ENCODE results near the gene CIP2A.

The CIP2A gene

DNA sequence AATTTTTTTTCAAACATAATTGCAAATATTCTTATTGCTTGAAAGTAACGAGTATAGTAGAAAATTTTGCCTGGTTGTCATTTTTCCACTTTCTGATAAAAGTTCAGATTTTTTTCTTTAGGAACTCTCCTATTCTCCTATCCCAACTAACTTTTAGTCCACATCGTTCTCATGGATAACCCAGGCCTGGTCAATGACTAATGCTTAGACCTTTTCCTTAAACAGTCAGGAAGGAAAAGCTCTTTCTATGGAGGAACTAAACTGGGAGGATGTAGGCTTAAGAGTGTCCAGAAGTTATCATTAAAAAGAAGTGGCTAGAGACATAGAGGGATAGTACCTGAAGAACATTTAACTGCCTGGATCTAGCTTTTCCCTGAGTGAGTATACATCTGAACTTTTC is 26.7 kb downstream of the CIP2A start:
- DNase-seq (ENCODE audit: low read depth): no peak

DNA sequence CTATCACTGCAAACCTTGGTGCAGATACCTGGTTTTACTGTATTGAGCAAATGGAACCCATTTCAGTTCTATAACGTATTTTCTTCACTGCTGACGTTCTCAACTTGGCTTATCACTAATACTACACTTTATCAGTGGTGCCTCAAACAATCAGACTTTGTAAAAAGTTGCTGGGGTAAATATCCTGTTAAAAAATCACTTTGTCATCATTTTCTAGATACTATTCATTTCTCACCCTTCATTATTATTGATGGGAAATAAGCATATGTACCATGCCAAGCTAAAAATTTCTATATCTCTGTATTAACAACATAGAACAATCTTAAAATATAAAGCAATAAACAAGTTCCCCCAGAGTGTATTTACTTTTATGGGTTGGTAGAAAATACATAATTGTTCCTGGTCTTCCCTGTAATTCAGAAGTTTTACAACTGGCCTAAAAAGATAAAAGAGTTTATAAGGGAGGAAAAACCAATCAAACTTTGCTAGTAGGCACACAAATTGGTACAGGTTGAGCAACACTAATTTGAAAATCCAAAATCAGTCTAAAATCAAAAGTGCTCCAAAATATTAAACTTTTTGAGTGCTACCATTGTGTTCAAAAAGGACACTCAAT is 33.2 kb downstream of the CIP2A start:
- no peak for DNase-seq (ENCODE audit: low read depth)

DNA sequence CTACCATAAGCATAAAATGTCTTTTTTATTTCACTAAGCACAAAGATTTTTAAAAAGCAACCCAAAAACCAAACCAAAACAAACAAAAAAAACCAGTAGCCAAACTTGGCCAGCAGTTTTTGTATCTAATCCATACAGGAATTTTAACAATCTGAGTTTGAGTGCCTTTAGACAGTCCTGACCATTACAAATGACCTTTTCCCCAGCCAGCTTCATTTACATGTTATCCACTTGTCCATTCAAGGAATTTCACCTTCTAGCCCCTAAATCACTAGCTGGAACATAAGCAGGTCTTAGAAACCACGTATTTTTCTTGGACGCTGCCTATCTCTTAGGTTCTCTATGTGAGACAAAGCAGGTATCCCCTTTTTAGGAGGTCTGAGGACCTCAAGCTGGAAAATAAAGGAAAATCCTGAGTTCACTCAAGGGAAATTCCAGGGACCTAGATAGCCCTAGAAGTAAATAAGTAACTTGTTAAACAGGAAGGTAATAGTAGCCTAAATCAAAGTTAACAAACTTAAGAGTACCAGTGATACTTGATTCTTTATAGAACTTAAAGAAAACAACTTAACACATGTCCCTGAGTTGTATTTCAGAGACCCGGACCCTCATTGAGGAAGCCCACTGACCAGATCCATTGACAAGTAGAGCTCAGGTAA is 34.2 kb downstream of the CIP2A start:
- DNase-seq (ENCODE audit: low read depth): no peak

DNA sequence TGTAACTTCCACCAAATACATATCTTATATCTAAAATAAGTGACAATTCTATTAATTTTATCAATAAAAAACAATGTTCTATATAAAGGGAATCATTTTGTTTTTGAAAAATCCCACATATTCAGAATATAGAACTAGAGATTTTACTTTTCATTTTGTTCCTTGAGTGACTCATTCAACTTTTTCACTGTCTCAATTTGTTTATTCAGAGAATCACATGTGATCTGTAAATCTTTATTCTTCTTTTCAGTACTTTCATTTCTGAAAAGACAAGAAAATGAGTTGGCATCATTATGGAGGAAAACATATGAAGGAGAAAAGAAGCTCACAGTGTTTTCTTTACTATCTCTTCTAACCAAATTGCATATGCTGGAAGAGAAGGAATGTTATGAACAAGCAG is 35.0 kb downstream of the CIP2A start:
- no peak for DNase-seq (ENCODE audit: low read depth)

DNA sequence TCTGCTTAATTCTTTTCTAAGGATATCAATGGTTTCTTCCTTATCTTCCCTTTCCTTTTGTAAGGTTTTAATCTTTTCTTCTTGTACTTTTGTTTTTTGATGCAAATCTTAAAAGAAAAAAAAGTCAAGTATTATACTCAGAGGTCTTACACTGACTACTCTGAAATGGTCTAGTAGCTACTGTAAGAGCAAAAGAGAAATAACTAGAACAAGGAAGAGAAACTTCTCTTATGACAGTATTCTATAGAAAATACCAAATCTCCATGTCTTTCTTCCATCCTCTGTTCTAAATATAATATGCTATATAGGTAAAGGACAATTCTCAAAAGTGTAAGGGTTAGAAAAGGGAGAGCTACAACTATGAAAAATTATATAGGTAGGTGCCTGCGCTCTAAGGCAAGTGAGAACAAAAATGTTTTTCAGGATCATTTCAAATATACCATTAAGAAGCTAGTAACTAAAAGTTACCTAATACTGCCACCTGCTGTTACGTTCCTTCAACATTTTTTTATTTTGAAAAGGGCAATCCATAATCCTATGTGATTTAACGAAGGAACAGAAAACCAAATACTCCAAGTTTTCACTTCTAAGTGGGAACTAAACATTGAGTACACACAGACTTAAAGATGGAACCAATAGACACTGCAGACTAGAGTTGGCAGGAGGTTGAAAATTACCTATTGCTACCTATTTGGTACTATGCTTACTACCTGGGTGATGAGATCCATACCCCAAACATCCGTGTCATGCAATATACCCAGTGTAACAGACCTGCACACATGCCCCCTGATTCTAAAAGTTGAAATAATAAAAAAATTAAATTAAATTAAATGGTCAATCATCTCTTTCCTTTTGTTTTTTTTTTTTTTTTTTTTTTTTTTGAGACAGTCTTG is 36.7 kb downstream of the CIP2A start:
- no peak for DNase-seq (ENCODE audit: low read depth)

DNA sequence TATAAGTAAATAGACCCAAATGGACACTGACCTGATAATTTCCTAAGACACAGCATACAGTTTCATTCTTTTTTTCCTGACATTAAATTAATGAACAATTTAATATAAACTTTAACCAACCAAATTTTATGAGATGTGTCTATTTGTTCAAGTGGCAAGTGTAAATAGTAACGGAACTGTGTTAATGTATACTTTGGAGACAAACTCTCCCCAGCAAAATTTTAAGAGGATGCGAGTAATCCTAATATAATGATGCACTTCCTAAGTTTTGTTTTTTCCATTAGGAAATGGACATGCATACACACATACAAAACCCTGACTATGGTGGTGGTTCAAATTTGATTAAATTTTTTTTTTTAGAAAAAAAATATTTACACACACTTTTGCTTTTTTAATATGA is 40.4 kb downstream of the CIP2A start:
- no peak for DNase-seq (ENCODE audit: low read depth)

DNA sequence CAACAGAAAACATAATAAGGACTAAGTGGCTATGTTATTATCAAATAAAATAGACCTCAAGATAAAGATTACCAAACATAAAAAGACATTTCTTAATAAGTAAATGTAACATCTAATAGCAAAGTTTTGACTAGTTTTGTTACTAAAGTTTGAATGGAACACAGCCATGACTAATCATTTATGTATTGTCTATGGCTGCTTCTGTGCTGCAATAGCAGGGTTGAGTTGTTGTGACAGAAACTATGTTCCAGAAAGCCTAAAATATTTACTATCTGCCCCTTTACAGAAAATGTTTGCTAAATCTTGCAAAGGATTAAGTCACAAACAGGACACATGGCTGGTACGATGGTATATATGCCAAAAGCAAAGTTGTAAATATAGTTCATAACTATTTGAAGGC is 40.9 kb downstream of the CIP2A start:
- DNase-seq (ENCODE audit: low read depth): no peak

DNA sequence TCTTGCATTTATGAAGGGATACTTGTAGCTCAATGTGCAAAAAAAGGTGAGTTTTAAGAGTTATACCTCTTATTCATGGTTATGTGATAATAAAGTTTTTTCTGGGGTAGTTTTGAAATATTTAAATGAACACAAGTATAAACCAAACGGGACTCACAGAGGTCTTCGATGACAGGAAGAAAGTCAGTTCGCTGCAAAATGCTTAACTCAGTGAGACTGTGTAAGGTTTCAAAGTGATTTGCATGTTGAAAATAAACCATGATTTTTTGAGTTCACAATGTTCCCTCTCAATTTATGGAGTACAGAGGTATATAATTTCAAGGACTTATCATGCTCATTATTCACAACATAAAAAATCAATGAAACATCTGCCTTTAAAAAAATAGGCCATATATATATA is 42.5 kb downstream of the CIP2A start:
- DNase-seq (ENCODE audit: low read depth): no peak

DNA sequence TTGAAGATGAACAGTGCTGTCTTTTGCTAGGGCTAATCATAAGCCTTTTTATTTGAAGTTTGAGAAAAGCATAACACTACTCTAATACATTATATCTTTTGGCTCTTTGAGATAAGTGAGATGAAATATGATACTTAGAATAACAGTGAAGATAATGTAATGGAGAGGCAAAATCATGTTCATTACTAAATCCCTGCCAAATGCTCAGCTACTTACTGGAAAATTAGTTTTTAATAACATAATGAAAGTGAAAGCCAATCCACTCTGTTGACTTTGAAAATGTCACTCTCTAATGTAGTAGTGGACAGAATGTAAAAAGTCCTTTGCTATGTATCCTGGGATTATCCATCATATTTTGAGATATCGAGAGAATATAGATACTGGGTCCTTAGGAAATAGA is 43.0 kb downstream of the CIP2A start:
- DNase-seq (ENCODE audit: low read depth): no peak

DNA sequence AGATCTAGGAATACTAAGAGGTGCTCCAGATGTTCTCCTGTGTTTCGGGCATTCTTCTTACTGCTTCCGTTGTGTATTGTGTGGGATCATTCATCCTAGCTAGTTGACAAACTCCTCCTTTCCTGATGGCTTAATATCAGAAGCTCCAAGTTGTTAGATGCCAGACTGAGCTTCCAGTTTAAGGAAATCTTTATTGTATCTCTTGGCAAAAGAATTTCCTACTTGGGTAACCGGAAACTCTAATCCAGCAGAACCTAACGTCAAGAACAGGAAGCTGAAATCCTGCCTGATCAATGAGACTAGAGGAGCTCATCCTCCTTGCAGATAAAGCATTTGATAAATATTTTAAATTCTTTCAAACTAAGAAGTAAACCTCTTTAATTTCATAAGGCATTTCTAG is 51.2 kb downstream of the CIP2A start:
- DNase-seq (ENCODE audit: low read depth): no peak

DNA sequence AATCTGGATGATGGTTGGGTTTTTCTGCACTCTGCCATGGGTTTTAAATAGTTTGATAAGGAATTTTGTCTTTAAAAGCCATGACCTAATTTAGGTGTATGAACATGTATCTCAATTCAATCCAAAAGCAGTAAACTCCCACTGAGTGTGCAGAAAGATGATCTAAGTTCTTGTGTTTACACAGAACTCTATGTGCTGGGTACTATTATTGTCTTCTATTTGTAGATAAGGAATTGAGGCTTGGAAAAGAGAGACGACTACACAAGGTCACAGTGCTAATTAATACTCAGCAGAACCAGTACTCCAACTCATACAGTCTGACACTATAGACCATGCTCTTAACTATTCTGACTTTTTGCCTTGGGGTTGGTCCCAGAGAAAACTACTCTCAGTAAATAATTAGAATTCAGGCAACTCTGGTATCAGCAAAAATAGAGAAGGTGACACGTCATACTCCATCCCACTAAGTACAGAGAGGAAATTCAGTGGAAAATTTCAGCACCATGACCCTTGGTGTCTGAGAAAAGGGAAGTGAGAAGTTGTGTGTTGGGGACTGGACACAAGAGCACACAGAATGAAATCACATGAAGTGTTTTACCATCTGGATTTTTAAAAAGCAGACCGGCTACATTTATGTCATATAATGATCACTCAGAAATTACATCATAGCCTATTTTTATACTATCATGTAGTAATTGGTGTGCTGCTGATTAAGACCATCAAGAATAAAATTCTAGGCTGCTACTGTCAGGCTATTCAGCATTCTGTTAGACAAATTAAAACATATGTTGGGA is 60.6 kb downstream of the CIP2A start:
- no peak for DNase-seq (ENCODE audit: low read depth)

DNA sequence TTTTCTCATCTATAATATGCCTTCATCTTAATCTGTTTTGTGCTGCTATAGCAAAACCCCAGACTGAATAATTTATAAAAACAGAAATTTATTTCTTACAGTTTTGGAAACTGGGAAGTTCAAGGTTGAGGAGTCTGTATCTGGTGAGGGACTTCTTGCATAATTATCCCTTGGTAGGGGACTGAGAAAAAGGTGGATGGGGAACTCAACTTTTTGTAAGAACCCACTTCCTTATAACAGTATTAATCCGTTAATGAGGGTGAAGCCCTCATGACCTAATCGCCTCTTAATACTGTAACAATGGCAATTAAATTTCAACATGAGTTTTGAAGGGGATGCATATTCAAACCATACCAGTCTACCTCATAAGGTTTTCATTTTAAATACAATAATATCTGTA is 61.4 kb downstream of the CIP2A start:
- DNase-seq (ENCODE audit: low read depth): no peak

DNA sequence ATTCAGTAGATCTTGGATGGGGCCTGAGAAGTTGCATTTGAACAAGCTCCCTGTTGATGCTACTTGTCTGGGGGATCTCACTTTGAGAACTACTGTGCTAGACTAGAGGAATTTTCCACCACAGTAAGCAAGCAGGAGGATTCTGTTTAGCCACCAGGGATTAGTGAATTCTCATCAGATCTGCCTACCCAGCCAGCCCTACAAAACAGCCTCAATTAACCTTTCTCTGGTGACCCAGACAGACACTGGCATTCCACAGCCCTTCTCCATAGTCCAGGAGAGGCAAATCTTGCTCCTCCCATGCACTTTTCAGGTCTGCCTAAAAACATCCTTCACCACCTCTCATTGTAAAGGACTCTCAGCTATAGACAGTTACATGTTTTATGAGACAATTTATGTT is 62.1 kb downstream of the CIP2A start:
- no peak for DNase-seq (ENCODE audit: low read depth)

DNA sequence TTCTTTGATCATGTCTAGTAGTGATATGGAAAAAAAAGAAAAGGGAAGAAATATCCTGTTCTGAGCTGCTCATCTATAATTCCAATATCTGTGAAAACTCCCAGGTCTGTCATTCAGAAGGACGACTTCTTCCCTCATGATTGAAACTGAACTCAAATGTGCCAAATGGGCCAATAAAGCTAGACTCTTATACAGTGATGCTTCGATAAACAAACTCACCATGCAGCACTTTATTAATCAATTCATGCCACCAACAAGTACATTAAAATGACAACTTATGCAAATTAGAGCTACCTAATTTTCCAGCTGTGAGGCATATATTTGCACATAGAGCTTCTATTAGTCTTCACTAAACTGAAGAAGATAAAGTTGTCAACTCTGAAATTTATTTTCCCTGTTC is 63.3 kb downstream of the CIP2A start:
- no peak for DNase-seq (ENCODE audit: low read depth)

DNA sequence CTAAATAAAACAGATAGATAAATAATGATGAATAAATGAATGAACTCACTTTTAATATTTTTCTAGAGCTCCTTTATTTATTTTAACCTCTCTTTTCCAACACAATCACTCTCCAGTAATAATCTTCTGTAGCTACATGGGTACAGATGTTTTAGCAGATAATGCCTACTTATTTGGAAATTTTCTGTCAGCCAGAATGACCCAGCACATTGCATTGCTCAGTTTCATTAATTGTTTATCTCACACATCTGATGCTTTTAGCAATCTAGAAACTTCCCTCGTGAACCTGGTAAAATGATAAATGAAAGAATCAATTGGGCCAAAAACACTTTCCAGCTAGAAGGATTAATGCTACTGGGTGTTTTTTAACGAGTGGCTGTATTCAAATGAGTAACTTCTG is 64.0 kb downstream of the CIP2A start:
- no peak for DNase-seq (ENCODE audit: low read depth)

DNA sequence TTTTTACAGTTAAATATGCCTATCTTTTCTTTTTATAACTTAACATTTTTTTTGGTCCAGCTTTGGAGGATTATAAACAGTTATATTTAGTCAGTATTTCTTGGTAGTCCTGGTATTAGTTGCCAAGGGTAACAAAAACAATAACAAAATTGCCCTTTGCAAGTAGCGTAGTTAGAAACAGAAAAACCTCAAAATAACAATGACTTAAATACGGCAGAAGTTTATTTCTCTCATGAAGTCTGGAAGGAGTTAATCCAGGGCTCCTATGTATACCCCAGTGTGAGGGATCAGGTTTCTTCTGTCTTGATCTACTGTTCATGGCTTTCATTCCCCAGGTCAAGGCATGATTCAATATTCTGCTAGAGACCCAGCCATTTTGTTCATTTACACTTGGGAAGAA is 64.7 kb downstream of the CIP2A start:
- no peak for DNase-seq (ENCODE audit: low read depth)

DNA sequence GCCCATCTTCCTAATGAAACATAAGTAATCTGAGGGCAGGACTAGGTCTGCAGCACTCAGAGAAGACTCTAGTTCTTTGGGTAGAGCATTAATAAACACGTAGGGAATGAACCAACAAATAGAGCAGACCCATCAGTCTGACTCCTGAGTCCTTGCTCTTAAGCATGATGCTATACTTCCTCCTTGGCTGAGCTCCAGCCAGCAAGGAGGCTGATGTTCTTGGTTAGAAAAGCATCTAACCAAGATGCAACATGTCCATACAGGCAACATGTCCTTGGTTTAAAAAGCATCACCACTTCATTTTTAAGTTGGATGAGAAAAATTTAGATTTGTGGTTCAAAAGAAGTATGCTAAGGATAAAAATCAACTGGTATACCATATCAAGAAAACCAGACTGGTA is 70.3 kb downstream of the CIP2A start:
- no peak for DNase-seq (ENCODE audit: low read depth)

DNA sequence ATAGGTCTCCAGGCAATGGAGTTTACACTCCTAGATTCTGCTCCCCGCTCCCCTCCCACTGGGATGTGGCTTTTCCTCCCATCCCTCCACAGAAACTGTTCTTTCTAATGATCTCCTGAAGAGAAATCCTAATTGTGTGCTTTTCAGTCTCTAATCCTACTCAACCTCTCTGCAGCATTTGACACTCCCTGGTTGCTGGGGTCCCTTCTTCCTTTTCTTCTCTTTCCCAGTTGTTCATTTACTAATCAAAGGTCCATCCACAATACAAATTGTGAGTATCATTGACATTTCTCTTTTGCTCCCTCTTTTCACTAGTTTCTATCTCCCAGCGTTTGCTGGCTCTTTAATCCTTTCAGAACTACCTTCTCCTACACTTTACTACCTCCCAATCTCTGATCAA is 72.4 kb downstream of the CIP2A start:
- no peak for DNase-seq (ENCODE audit: low read depth)

DNA sequence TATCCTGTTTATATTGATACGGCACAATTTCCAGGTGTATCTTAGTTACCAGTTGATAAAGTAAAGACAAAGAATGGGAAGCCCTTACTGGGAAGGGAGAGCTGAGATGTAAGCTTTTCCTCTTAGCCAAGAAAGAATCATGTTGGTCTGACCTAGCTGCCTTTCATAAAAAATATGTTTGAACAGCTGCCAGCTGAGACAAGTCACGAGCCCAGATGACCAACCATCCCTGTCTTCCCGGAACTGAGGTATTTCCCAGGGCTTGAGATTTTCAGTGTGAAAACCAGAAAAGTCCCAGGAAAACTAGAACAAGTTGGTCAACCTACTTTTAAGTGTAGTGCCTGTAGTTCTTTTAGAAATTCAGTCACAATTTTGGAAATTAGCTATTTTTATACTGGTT is 75.3 kb downstream of the CIP2A start:
- no peak for DNase-seq (ENCODE audit: low read depth)

DNA sequence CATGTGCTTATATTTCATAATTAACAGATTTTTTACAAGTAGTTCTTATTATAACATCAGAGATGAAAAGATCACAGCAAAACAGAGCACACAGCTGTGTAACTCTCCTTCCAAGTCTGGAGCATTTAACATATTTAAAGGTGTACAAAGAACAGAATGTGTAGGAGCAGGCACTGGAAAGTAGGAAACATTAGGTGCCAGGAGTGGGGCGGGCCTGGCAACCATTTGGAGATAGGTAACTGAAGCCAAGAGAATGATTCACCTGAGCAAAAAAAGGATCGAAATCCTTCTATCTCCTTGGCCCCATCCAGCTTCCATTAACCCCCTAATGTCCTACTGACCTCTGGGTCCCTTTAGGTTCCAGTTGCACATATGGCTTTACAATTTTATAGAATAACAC is 76.6 kb downstream of the CIP2A start:
- DNase-seq (ENCODE audit: low read depth): no peak

DNA sequence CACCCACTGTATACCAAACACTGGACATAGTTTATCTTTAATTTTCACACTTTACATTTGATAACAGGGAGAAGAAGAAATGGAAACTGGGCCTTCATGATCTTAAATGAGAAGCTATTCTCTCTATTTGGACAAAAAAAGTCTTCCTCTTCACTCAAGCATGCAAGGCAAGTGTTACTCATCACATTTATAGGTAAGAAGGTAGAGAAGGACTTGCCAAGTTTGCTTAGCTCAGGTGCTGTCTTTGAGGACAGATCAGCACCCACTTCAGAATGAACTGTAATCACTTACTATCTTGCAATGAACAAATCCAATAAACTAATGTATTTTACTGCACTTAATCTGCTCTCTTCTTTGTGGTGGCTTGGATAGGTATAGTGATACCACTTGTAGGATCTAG is 77.7 kb downstream of the CIP2A start:
- no peak for DNase-seq (ENCODE audit: low read depth)

DNA sequence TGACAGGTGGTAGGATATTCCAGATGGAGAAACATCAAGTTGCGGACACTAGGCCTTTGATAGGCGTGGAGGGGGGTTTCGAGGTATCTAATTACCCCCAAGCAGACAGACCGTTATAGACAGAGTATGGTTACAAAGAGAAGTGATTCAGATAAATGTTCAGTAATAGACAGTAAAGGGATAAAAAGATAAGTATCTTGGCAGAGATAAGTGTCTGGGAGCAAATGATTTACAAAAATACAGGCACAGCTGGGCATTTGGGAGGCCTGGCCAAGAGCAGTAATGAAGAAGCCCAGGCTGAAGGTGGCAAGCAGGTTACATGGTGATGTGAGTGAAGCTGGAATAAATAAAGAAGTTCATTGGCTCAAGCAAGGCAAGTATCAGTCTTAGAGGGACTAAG is 78.2 kb downstream of the CIP2A start:
- no peak for DNase-seq (ENCODE audit: low read depth)

DNA sequence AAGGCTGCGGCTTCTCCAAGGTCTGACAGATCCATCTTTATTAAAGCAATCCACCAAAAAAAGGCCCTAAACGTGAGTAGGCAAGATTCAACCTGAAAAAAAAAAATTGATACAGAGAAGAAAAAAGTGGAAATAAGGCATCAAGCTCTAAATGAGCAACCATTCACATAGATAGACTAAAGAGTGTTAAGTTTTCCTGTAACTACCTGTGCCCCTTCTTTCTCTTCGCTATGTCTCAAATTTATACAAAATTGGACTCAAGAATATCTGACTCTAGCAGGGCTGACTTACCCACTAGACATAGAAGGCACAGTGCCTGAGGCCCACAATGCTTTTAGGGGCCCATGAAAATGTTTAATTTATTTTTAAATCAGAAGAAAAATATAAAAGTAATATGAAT is 78.7 kb downstream of the CIP2A start, which contains the start of gene MYH15:
Gene MYH15, minus strand, starts transcription at position 101 of the 400 bp plus-strand sequence. Its CDS starts 66 bp downstream, at position 35.
- no peak for DNase-seq (ENCODE audit: low read depth)
